RCC 7860 (cell line): ENCODE results near the gene TTYH2.

ENCODE experiments used
- DNase-seq: peaks from one replicate; pipeline ENCODE4 v3.0.0-alpha.2; 2015; ENCODE audit warnings: low spot score
- FAIRE-seq: peaks from 2 replicates; lab custom pipeline; 2012; peaks lifted over from hg19 to GRCh38; lab: Jason Lieb, UNC

The TTYH2 gene

DNA sequence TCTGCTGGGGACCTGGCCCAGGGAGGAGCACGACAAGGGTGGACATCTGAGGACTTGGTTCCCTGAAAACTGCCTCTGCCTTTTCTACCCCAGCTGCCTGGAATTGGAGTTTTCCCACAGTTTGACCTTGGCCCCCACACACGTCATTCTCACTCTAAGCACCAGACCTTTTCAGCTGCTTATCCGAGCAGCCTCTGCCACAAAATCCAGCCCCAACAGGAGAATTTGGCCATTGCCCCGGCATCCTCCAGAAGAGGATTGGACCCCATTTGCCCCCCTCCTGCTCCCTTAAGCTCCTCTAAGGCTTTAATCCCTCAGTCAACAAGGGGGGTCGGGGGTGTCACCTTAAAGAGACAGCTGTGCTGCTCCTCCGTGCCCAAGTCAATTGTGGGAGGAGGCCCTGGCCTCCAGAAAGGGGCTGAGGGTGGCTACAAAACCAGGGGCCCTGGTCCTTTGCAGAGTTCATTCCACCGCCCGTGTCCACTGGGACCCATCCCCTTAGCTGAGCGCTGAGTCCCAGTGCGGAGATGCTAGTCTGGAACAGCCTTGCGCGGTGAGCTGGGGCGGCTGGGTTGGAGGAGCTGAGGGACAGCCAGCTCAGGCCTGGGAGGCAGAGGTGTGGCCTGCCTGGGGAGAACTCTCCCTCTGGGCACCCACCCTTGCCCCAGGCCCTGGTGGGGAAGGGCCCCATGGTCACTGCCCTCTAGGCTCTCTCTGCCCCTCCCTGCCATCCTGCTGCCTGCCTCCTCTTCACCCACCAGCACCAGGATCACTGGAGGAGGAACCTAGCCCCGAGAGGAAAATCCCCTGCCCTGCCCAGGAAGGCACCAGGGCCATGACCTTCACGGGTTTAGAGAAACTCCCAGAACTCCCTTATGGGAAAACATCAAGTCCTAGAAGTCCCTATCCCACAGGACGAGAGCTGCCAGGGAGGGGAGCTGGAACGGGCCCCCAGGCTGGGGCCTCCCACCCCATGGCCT lies 18.8 kb downstream of the TTYH2 start:
- FAIRE-seq (no peak), DNase-seq (no peak)

GRCh38 chr17:74233937-74234336 lies 20.6 kb downstream of the TTYH2 start:
- DNase-seq = no peak
- no peak for FAIRE-seq

DNA sequence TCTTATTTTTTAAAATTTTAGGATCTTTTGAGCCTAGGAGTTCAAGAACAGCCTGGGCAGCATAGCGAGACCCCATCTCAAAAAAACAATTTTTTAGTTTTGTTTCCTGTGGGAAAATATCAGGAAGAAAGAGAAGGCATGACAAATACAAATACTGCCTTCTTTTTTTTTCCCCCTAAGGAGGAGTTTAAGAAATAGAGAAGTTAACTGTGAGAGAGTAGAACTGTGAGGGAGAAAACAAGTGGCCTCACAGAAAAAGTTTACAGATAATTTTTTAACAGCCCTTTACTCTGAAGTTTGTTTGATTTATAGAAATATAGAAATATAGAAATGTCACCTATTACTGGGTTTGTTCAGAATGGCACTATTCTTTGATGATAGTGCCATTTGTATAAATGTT lies 21.1 kb downstream of the TTYH2 start:
- DNase-seq (no peak), FAIRE-seq (no peak)

DNA sequence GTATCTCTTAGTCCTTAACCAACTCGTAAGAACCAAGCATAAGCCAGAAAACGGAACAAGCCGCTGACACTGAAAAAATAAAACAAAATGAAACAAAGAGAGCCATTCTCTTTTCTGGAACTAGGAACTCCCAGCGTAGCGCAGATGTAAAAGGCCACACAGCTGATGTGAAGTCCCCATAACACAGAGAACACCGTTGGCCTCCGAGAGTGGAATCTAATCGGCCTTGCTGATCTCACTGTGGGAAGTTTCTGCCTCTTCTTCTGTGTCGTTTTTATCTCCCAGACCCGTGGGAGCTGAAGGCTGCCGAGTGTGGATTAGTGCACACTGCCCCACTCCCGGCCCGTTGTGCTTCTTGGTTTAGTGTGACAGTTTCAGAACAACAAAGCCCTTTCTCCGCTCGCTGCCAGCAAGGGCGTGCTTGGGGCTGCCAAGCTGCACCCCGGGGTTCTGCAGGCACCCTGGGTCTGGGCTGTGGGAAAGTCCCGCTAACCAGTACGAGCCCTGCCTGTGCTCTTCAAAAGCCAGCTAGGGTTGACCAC lies 21.7 kb downstream of the TTYH2 start:
- FAIRE-seq (no peak), DNase-seq (no peak)

GRCh38 chr17:74235911-74236371 lies 22.6 kb downstream of the TTYH2 start:
- FAIRE-seq = no peak
- no peak for DNase-seq

DNA sequence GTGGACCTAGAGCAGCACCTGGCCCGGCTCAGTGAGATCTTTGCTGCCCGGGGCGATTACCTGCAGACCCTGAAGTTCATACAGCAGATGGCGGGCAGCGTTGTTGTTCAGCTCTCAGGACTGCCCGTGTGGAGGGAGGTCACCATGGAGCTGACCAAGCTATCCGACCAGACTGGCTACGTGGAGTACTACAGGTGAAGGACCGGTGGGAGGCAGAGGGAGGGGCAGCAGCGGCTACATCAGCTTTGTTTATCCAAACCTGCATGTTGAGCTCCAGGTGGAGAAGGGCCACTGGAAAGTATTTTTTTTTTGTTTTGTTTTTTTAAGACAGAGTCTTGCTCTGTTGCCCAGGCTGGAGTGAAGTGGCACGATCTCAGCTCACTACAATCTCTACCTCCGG lies 23.9 kb downstream of the TTYH2 start:
- FAIRE-seq (no peak), DNase-seq (no peak)

- no peak for FAIRE-seq
These were observed 25.8 kb downstream of the TTYH2 start for GRCh38 chr17:74239172-74239571.

GRCh38 chr17:74240618-74241205 lies 27.3 kb downstream of the TTYH2 start:
- FAIRE-seq (no peak), DNase-seq (no peak)

More at GRCh38 chr17:74239172-74239571, 25.8 kb downstream of the TTYH2 start:
- no peak for DNase-seq

GRCh38 chr17:74241431-74241830 lies 28.1 kb downstream of the TTYH2 start:
- no peak for FAIRE-seq
- no peak for DNase-seq

DNA sequence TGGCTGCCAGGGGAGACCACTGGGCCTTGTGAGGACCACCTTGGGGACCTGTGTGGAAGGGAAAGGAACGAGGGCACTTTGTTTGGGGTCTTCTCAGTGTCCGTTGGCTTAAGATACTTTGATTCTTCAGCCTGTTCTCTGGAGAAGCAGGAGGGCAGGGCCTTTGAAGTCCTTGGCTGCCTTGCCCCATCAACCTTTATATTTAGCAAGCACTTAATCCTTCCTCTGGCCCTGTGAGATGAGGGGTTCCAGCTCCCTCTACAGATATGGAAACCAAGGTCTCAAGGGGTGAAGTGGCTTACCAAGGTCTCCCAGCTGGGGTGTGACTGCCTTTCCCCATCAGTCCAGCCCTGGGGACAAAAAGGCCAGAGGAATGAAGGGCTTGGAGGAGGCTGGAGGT lies 28.5 kb downstream of the TTYH2 start:
- no peak for DNase-seq
- FAIRE-seq = no peak

- FAIRE-seq = no peak
- DNase-seq = no peak
These were observed 29.8 kb downstream of the TTYH2 start for GRCh38 chr17:74243013-74243755.

DNA sequence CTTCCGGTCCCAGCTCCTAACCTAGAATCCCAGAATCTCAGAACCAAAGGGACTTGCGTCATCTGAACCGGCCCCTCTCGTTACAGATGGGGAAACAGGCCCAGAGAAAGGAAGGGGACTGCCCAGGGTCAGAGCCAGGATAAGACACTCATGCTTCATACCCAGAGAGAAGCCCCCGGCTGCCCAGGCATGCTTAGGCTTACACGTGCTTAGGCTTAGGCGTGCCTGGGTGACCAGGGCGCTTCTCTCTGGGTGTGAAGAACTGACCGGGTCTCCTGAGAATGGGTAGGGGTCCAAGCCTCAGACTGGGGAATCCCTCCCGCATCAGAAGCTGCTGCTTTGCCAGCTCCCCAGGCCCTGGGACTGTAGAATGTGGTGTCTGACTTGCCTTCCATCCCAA lies 30.8 kb downstream of the TTYH2 start:
- no peak for FAIRE-seq
- DNase-seq = no peak

- FAIRE-seq (no peak), DNase-seq (no peak)
These were observed 31.2 kb downstream of the TTYH2 start for GRCh38 chr17:74244548-74244947.

- FAIRE-seq (no peak), DNase-seq (no peak)
These were observed 31.9 kb downstream of the TTYH2 start for GRCh38 chr17:74245145-74245831.

DNA sequence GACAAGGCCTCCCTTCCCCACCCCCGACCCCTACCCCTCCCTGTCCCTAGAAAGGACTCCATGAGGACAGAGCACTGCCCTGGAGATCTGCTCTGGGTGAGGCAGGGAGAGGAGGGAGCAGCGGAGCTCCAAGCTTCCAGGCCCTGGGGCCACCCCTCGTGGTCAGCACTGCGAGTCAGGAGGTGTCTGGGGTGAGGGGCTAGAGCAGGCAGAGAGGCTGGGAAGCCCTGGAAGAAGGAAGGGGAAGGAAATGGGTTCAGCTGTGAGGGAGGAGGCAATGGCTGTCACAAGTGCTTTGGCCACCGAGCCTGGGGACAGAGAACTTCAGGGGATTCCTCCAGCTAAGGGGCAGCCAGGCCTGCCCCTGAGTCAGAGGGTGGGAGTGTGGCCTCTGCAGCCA lies 32.5 kb downstream of the TTYH2 start:
- DNase-seq (no peak), FAIRE-seq (no peak)

DNA sequence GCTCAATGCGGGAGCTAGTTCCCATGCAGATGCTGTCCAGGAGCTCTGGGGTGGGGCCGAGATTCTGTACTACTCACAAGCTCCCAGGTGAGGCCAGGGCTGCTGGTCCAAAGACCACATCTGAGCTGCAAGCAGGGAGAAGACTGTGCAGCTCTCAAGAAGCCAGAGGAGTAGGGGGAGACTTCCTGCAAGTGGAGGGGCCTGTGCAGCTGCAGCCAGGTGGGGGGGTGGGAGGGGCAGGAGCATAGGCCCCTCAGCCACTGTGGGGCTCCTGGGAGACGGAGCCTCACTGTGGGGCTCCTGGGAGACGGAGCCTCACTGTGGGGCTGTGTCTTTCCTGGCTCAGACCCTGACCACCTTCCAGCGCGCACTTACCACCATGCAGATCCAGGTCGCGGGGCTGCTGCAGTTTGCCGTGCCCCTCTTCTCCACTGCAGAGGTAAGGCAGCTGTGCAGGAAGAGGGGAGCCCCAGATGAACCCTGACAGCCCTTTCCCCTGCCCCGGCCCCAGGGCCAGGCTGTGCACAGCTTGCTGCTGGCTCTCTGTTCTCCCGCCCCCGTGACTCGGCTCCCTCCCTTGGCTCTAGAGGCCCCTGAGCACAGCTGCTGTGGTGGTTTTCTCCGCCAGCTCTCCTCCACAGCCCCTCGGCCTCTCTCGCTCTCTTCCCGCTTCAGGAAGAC lies 36.4 kb downstream of the TTYH2 start:
- FAIRE-seq = no peak
- DNase-seq = no peak

GRCh38 chr17:74250324-74250995 lies 37.1 kb downstream of the TTYH2 start:
- no peak for DNase-seq

DNA sequence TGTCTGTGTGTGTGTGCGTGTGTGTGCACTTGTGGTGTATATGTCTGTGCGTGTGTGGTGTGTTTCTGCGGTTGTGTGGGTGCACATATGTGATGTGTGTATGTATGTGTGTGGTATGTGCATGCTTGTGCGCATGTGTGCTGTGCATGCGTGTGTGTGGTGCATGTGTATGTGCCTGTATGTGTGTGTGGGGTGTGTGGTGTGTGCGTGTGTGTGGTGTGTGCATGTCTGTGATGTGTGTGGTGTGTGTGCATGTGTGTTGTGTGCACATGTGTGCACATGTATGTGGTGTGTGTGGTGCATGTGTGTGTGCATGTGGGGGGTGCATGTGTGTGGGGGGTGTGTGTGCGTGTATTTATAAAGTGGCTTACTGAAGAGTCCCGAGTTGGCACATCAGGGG lies 37.7 kb downstream of the TTYH2 start:
- DNase-seq (no peak), FAIRE-seq (no peak)

More at GRCh38 chr17:74250324-74250995, 37.1 kb downstream of the TTYH2 start:
- no peak for FAIRE-seq

DNA sequence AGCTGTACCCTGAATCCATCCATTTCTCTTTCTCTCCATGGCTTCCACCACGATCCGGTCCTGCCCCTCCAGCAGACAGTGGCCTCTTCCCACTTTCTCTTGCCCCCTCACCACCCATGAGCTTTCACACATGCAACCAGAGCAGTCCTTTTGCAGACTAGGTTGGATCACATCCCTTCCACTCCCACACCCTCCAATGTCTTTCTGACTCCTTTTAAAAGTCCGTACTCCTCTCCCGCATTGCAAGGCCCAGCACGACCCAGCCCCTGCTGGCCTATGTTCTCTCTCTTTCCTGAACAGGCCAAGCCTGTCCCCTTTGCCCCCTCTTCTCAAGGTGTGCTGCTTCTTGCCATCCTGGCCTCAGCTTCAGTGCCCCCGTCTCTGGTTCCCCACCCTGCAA lies 38.2 kb downstream of the TTYH2 start:
- no peak for DNase-seq
- FAIRE-seq = no peak
